ENCODE results near the gene MTMR10.

DNA sequence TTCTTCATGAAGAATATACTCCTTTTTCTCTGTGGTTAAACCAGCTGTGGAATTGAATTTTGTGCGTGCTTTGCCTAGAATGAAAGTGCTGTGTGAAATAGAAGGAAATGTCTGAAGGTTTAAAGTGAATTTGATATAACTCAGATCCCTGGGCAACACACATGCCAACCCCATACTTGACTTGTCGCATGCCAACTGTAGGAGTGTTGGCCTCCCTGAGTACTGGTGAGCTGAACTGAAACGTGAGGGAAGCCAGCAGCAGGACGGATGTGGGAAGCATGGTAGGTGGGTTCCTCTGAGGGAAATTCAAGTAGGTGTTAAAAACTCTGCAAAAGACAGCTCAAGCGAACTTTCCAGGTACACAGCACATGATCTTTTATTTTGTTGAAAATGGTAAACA lies 73.1 kb downstream of the MTMR10 start:
- TF ChIP-seq CTCF (conservative IDR thresholded peaks at IDR 0.05; ENCODE audit: low read depth, low read length) (no peak), USF2 (IDR thresholded peaks at IDR 0.05; ENCODE audit: low read depth, low read length) (no peak)
